Thoracic aorta (tissue), 2 donors: Measurements from ENCODE around the gene JAM2. TPM values are rescaled to one million over a fixed set of nuclear protein-coding genes. Genes with fewer than 3 reads are reported as not detected.
"Not testable (repeated sequence)": the region's sequence is repeated elsewhere in the genome, so short reads cannot be mapped to it uniquely, and the experiment has no call there.

ENCODE experiments used
- ATAC-seq: fragments of 150-250 bp; one replicate; pipeline ENCODE4 v1.8.0; 2017; ENCODE audit warnings: low read depth; ENCODE audit not compliant: insufficient number of reproducible peaks, low FRiP score
- DNase-seq: peaks from one replicate; pipeline ENCODE4 v3.0.0-alpha.2; 2020; ENCODE audit warnings: low spot score
- H3K27ac ChIP-seq, 2 donors: fragments of 200-600 bp; sonication (generic); 1 replicate in 1 of 2; 2 replicates in 1 of 2; pipeline ENCODE4 v1.5.1; 2016; ENCODE audit warnings: mild to moderate bottlenecking in 2 of 2, moderate library complexity in 2 of 2
- H3K27me3 ChIP-seq: fragments of 200-600 bp; sonication (generic); replicated peaks from 2 replicates; pipeline ENCODE4 v1.6.0; 2016; ENCODE audit warnings: mild to moderate bottlenecking; ENCODE audit not compliant: insufficient read depth
- H3K36me3 ChIP-seq: fragments of 200-600 bp; sonication (generic); one replicate; pipeline ENCODE4 v1.5.1; 2016
- H3K4me1 ChIP-seq, 2 donors: fragments of 200-600 bp; sonication (generic); 1 replicate in 1 of 2; 2 replicates in 1 of 2; pipeline versions ENCODE4 v1.5.1 to v1.6.0; 2016; ENCODE audit warnings: low read depth in 2 of 2, mild to moderate bottlenecking in 1 of 2; ENCODE audit not compliant: control insufficient read depth in 1 of 2
- H3K4me3 ChIP-seq: fragments of 200-600 bp; sonication (generic); 2 replicates; pipeline ENCODE4 v1.5.1; 2016; ENCODE audit warnings: mild to moderate bottlenecking
- H3K9me3 ChIP-seq: fragments of 200-600 bp; sonication (generic); 2 replicates; pipeline ENCODE4 v1.5.1; 2016
- CTCF ChIP-seq: fragments of 200-600 bp; sonication (generic); IDR thresholded peaks from one replicate; pipeline ENCODE4 v1.5.1; 2019; ENCODE audit warnings: antibody characterized with exemption
- total RNA-seq, 2 donors: library from RNA; depleted of rRNA; stranded (reverse); fragments of >200 nt; gene quantifications; one replicate each; pipeline versions ENCODE4 v1.1.0 to v1.2.3, GENCODE V29; 2016

Gene JAM2
- total RNA-seq, 2 donors from 2014 or later, result 10.2 to 20.9 TPM

- ATAC-seq (no peak), DNase-seq (no peak)
- no peak for TF ChIP-seq CTCF
- Histone ChIP-seq H3K27me3 (no peaks in the 10 kb centered on the region), H3K4me1 (no peaks in the 10 kb centered on the region), H3K9me3 (no peaks in the 10 kb centered on the region), H3K27ac (no peak overlapping the region), H3K4me3 (no peak overlapping the region), H3K36me3 (no peaks in the 10 kb centered on the region)
Observed at GRCh38 chr21:25700741-25701140, 61.7 kb downstream of the JAM2 start.

DNA sequence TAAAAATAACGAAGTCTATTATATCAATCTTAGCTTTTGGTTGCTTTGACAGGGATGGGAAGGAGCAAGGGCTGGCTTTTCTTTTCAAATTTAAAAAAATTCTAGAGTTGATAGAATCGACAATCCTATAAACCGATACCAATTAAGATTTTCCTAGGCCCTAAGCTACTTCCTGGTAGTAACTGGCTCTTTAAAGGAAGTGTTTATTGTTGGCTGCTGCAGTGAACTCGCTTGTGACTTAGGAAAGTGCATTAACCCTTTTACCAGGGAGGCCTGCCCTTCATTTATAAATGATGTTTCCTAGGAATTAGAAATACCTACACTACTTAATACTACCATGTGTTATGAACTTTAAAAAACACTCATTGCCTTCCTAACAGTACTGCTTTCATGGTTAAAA lies 62.5 kb downstream of the JAM2 start:
- H3K9me3 ChIP-seq, result no peaks in the 10 kb centered on the region
- no peak overlapping the region for H3K27ac ChIP-seq
- no peaks in the 10 kb centered on the region for H3K36me3 ChIP-seq
- DNase-seq, result no peak
- no peak for ATAC-seq
- H3K27me3 ChIP-seq, result no peaks in the 10 kb centered on the region
- no peak for TF ChIP-seq CTCF
- no peak overlapping the region for H3K4me3 ChIP-seq
- H3K4me1 ChIP-seq, result no peaks in the 10 kb centered on the region

GRCh38 chr21:25708467-25709065 lies 69.5 kb downstream of the JAM2 start:
- DNase-seq, result no peak
- H3K4me3 ChIP-seq, result no peak overlapping the region
- peak; percentile 88 for TF ChIP-seq CTCF
- H3K4me1 ChIP-seq, result no peaks in the 10 kb centered on the region
- peak; percentile 36 for ATAC-seq
- H3K36me3 ChIP-seq, result no peaks in the 10 kb centered on the region
- no peaks in the 10 kb centered on the region for H3K9me3 ChIP-seq
- H3K27ac ChIP-seq, result no peak overlapping the region
- no peaks in the 10 kb centered on the region for H3K27me3 ChIP-seq

GRCh38 chr21:25709684-25710265 lies 70.7 kb downstream of the JAM2 start:
- no peak for DNase-seq
- no peak overlapping the region for H3K27ac ChIP-seq
- H3K36me3 ChIP-seq, result no peaks in the 10 kb centered on the region

GRCh38 chr21:25710550-25710949 lies 71.5 kb downstream of the JAM2 start:
- ATAC-seq, result no peak
- Histone ChIP-seq H3K36me3 (no peaks in the 10 kb centered on the region), H3K4me1 (no peaks in the 10 kb centered on the region), H3K4me3 (no peak overlapping the region), H3K9me3 (no peaks in the 10 kb centered on the region), H3K27me3 (no peaks in the 10 kb centered on the region), H3K27ac (no peak overlapping the region)
- no peak for DNase-seq
- no peak for TF ChIP-seq CTCF

More at GRCh38 chr21:25709684-25710265, 70.7 kb downstream of the JAM2 start:
- ATAC-seq, result no peak
- Histone ChIP-seq H3K27me3 (no peaks in the 10 kb centered on the region), H3K4me3 (no peak overlapping the region), H3K9me3 (no peaks in the 10 kb centered on the region), H3K4me1 (no peaks in the 10 kb centered on the region)
- no peak for TF ChIP-seq CTCF

DNA sequence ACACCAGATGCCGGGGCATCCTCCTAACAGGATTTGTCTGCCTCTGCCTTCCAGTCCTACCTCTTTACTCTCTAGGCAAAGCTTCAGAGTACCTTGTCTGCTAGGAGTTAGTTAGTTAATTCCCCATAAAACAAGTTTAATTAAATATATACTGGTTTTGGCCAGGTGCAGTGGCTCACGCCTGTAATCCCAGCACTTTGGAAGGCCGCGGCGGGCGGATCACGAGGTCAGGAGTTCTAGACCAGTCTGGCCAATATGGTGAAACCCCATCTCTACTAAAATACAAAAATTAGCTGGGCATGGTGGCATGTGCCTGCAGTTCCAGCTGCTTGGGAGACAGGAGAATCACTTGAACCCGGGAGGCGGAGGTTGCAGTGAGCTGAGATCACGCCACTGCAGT lies 75.0 kb downstream of the JAM2 start:
- not testable (repeated sequence) for H3K4me1 ChIP-seq, H3K36me3 ChIP-seq, H3K27ac ChIP-seq, ATAC-seq, H3K4me3 ChIP-seq, DNase-seq, H3K27me3 ChIP-seq, H3K9me3 ChIP-seq
